ENCODE results near the gene DMD.

GRCh38 chrX:31969714-31970113 is 1241.6 kb downstream of the DMD start:
- TF ChIP-seq CTCF (IDR thresholded peaks at IDR 0.05) = no peak
- TF ChIP-seq EP300 (IDR thresholded peaks at IDR 0.05) = no peak
- no peak for TF ChIP-seq POLR2A (IDR thresholded peaks at IDR 0.05)

All from ovary (tissue), 3 donors.